Measurements from ENCODE around the gene CCDC30.
"Not testable (repeated sequence)": the region's sequence is repeated elsewhere in the genome, so short reads cannot be mapped to it uniquely, and the experiment has no call there.

The CCDC30 gene

GRCh38 chr1:42679364-42679983 lies 216.4 kb downstream of the CCDC30 start:
- in situ Hi-C loops (cut with HindIII; ENCODE audit: low pct_ligation_motif_present, low pct_unique_long_range_greater_than_20kb, low sequenced_read_pairs) = no loop called here
- no peak for DNase-seq

GRCh38 chr1:42680055-42680454 lies 217.0 kb downstream of the CCDC30 start:
- in situ Hi-C loops (cut with HindIII; ENCODE audit: low pct_ligation_motif_present, low pct_unique_long_range_greater_than_20kb, low sequenced_read_pairs) = no loop called here
- DNase-seq = no peak

- in situ Hi-C loops (cut with HindIII; ENCODE audit: low pct_ligation_motif_present, low pct_unique_long_range_greater_than_20kb, low sequenced_read_pairs) = no loop called here
- DNase-seq = peak; percentile 38
Measured at GRCh38 chr1:42680921-42681683, 218.0 kb downstream of the CCDC30 start.

GRCh38 chr1:42681741-42682483 lies 218.8 kb downstream of the CCDC30 start, which contains the start of gene YBX1:
YBX1 (plus strand) TSS chr1:42682418; CDS start chr1:42682566, 148 bp downstream.
- in situ Hi-C loops (cut with HindIII; ENCODE audit: low pct_ligation_motif_present, low pct_unique_long_range_greater_than_20kb, low sequenced_read_pairs) = no loop called here
- DNase-seq = peak; percentile 98

- not testable (repeated sequence) for DNase-seq
Measured at GRCh38 chr1:42682484-42682738, 219.3 kb downstream of the CCDC30 start.

GRCh38 chr1:42682739-42683531 lies 219.8 kb downstream of the CCDC30 start:
- DNase-seq = peak; percentile 59
- in situ Hi-C loops (cut with HindIII; ENCODE audit: low pct_ligation_motif_present, low pct_unique_long_range_greater_than_20kb, low sequenced_read_pairs) = no loop called here

More at GRCh38 chr1:42682484-42682738, 219.3 kb downstream of the CCDC30 start:
- in situ Hi-C loops (cut with HindIII; ENCODE audit: low pct_ligation_motif_present, low pct_unique_long_range_greater_than_20kb, low sequenced_read_pairs) = not testable (repeated sequence)

- in situ Hi-C loops (cut with HindIII; ENCODE audit: low pct_ligation_motif_present, low pct_unique_long_range_greater_than_20kb, low sequenced_read_pairs) = no loop called here
- no peak for DNase-seq
Measured at GRCh38 chr1:42684139-42684538, 221.1 kb downstream of the CCDC30 start.

GRCh38 chr1:42686418-42686817 lies 223.3 kb downstream of the CCDC30 start:
- no peak for DNase-seq
- in situ Hi-C loops (cut with HindIII; ENCODE audit: low pct_ligation_motif_present, low pct_unique_long_range_greater_than_20kb, low sequenced_read_pairs) = no loop called here

- in situ Hi-C loops (cut with HindIII; ENCODE audit: low pct_ligation_motif_present, low pct_unique_long_range_greater_than_20kb, low sequenced_read_pairs) = no loop called here
- no peak for DNase-seq
Measured at GRCh38 chr1:42689912-42690311, 226.8 kb downstream of the CCDC30 start.

GRCh38 chr1:42690477-42691156 lies 227.5 kb downstream of the CCDC30 start:
- DNase-seq = no peak
- in situ Hi-C loops (cut with HindIII; ENCODE audit: low pct_ligation_motif_present, low pct_unique_long_range_greater_than_20kb, low sequenced_read_pairs) = no loop called here

- DNase-seq = no peak
- in situ Hi-C loops (cut with HindIII; ENCODE audit: low pct_ligation_motif_present, low pct_unique_long_range_greater_than_20kb, low sequenced_read_pairs) = no loop called here
Measured at GRCh38 chr1:42691157-42691498, 228.0 kb downstream of the CCDC30 start.

GRCh38 chr1:42692461-42692860 lies 229.4 kb downstream of the CCDC30 start:
- in situ Hi-C loops (cut with HindIII; ENCODE audit: low pct_ligation_motif_present, low pct_unique_long_range_greater_than_20kb, low sequenced_read_pairs) = no loop called here

GRCh38 chr1:42692911-42693310 lies 229.8 kb downstream of the CCDC30 start:
- in situ Hi-C loops (cut with HindIII; ENCODE audit: low pct_ligation_motif_present, low pct_unique_long_range_greater_than_20kb, low sequenced_read_pairs) = no loop called here
- no peak for DNase-seq

More at GRCh38 chr1:42692461-42692860, 229.4 kb downstream of the CCDC30 start:
- DNase-seq = no peak

- DNase-seq = no peak
Measured at GRCh38 chr1:42698081-42698813, 235.2 kb downstream of the CCDC30 start.

GRCh38 chr1:42700006-42700405 lies 236.9 kb downstream of the CCDC30 start:
- in situ Hi-C loops (cut with HindIII; ENCODE audit: low pct_ligation_motif_present, low pct_unique_long_range_greater_than_20kb, low sequenced_read_pairs) = no loop called here
- no peak for DNase-seq

More at GRCh38 chr1:42698081-42698813, 235.2 kb downstream of the CCDC30 start:
- in situ Hi-C loops (cut with HindIII; ENCODE audit: low pct_ligation_motif_present, low pct_unique_long_range_greater_than_20kb, low sequenced_read_pairs) = no loop called here

GRCh38 chr1:42703888-42704464 lies 240.9 kb downstream of the CCDC30 start:
- no peak for DNase-seq
- in situ Hi-C loops (cut with HindIII; ENCODE audit: low pct_ligation_motif_present, low pct_unique_long_range_greater_than_20kb, low sequenced_read_pairs) = no loop called here
